Activated CD8-positive, alpha-beta memory T cell treated with anti-CD3 and anti-CD28 coated beads, Interleukin-2, amount 10 ng/mL, durations not matched to agents 7 days and 5 days (primary cell): ENCODE measurements around the gene MTA1. TPM values are rescaled to one million over a fixed set of nuclear protein-coding genes. Genes with fewer than 3 reads are reported as not detected.

Source experiments
- ATAC-seq: fragments of 150-1000 bp; cut with Tn5 transposase; one replicate; pipeline ENCODE4 v1.10.0; 2021; ENCODE audit warnings: moderate library complexity
- CTCF ChIA-PET: fragments of 350-600 bp; sonication (Branson Sonifier 250); formaldehyde crosslinking; loops from one replicate; lab custom pipeline; 2021; ENCODE audit warnings: antibody characterized with exemption; lab: Charles Lee
- DNase-seq: peaks from one replicate; pipeline ENCODE4 v3.0.0-alpha.2; 2020
- H3K27ac Mint-ChIP-seq: one replicate; pipeline ENCODE4 v1.8.0; 2021; ENCODE audit warnings: mild to moderate bottlenecking, mixed read lengths
- H3K27me3 Mint-ChIP-seq: one replicate; pipeline ENCODE4 v1.8.0; 2021; ENCODE audit warnings: mixed read lengths
- H3K36me3 Mint-ChIP-seq: one replicate; pipeline ENCODE4 v1.8.0; 2021; ENCODE audit warnings: mild to moderate bottlenecking, mixed read lengths
- H3K4me1 Mint-ChIP-seq: one replicate; pipeline ENCODE4 v1.8.0; 2021; ENCODE audit warnings: mixed read lengths
- H3K4me3 Mint-ChIP-seq: one replicate; pipeline ENCODE4 v1.8.0; 2021; ENCODE audit warnings: mild to moderate bottlenecking, moderate library complexity, mixed read lengths
- H3K9me3 Mint-ChIP-seq: one replicate; pipeline ENCODE4 v1.8.0; 2022; ENCODE audit warnings: low read depth, mixed read lengths
- total RNA-seq, 2 experiments: library from RNA; stranded (reverse); gene quantifications; one replicate each; pipeline ENCODE4 v1.2.3, GENCODE V29; 2021

Gene MTA1
- total RNA-seq, 2 experiments from 2014 or later: 134 to 141 TPM

DNA sequence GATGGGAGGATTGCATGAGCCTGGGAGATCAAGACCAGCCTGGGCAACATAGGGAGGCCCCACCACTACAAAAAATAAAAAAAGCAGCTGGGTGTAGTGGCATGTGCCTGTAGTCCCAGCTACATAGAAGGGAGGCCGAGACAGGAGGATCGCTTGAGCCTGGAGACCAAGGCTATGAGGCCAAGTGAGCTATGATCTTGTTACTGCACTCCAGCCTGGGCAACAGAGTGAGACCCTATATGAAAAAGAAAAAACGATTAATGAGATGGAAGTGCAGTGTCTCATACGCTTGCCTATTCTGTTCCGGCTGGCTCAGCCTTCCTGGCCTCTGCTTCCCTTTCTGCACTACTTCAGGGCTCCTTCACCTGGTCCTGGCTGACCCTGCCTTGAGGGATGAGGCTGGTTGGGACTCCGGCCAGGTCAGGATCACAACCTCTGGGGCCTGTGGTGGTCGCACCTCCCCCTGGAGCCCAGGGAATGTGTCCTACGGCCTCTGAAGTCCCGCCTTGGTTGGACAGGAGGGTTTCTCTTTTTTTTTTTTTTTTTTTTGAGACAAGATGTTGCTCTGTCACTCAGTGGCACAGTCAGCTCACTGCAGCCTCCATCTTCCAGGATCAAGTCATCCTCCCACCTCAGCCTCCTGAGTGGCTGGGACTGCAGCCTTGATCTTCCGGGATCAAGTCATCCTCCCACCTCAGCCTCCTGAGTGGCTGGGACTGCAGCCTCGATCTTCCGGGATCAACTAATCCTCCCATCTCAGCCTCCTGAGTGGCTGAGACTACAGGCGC lies 82.1 kb downstream of the MTA1 start:
- DNase-seq (no peak), ATAC-seq (no peak)
- peaks cover 3% of the 10 kb centered on the region for H3K27me3 Mint-ChIP-seq
- no peaks in the 10 kb centered on the region for H3K4me1 Mint-ChIP-seq
- CTCF ChIA-PET: interaction anchor here (0.6 to 1.6 kb wide), 3 partner anchors 12 to 74 kb away, joined by 3 to 5 read pairs (median 4); no protein-coding TSS in a partner anchor
- no peaks in the 10 kb centered on the region for H3K9me3 Mint-ChIP-seq
- no peak overlapping the region for H3K27ac Mint-ChIP-seq
- H3K4me3 Mint-ChIP-seq: no peak overlapping the region
- no peaks in the 10 kb centered on the region for H3K36me3 Mint-ChIP-seq

DNA sequence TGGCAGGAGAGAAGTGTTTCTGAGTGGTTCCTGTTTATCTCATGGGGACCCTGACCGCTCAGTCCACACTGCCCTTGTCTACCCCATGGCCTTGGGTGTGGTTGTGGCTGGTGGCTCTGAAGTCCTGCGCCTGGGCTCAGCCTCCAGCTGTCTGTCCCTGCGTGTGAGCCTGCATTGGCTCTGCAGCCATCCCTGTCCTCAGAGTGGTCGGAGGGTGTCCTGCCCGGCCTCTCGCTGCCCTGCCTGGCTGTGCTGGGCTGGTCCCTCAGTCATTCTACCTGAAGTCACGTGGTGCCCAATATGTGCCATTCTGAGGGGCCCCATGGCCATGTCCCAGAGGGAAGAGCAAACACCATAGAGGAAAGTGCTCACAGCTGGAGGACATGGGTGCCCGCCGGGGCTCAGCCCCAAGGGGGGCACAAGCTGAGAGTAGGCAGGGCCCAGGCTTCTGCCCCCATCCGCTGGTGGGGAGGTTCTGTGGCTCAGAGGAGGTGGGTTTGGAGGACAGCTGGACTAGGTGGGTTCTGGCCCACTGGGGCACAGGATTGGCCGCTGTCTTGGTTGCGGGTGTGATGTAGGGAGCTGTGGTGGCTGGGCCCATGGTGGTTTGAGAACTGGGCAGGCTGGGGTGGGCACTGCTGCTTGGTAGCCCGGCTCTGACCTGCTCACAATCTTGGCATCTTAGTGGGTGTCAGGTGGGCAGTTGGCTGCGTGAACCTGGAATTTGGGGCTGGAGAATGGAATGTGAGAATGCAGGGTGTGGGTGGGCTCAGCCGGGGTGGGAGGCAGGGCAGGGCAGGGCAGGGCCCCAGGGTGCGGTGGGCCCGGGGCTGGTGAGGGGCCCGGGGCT lies 83.0 kb downstream of the MTA1 start:
- H3K27ac Mint-ChIP-seq: no peak overlapping the region
- ATAC-seq (no peak), DNase-seq (no peak)
- no peaks in the 10 kb centered on the region for H3K4me1 Mint-ChIP-seq
- no peaks in the 10 kb centered on the region for H3K9me3 Mint-ChIP-seq
- no peaks in the 10 kb centered on the region for H3K36me3 Mint-ChIP-seq
- H3K27me3 Mint-ChIP-seq: peaks cover 5% of the 10 kb centered on the region
- CTCF ChIA-PET: interaction anchor here (0.8 to 1.6 kb wide), 2 partner anchors 34 to 55 kb away, joined by 3 read pairs; no protein-coding TSS in a partner anchor
- H3K4me3 Mint-ChIP-seq: no peak overlapping the region

DNA sequence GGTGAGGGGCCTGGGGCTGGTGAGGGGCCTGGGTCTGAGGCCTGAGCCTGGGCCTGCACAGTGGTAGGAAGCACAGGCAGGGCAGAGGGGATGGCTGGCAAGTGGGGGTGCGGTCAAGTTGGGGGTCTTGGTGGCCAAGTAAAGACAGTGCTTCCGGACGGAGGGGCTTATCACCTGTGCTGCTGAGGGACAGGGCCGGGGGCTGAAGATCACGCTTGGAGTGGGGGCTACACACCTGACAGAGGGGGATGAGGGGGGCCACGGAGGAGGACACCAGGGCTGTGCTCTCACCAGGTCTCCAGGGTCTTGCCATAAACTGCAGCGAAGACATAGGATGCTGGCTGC lies 83.6 kb downstream of the MTA1 start:
- Mint-ChIP-seq H3K27ac (no peak overlapping the region), H3K27me3 (peaks cover 10% of the 10 kb centered on the region), H3K4me1 (peaks cover 3% of the 10 kb centered on the region), H3K9me3 (no peaks in the 10 kb centered on the region), H3K4me3 (no peak overlapping the region), H3K36me3 (no peaks in the 10 kb centered on the region)
- ATAC-seq: no peak
- DNase-seq: no peak
- CTCF ChIA-PET: interaction anchor here (0.8 to 1.6 kb wide), 2 partner anchors 34 to 55 kb away, joined by 3 read pairs; no protein-coding TSS in a partner anchor

DNA sequence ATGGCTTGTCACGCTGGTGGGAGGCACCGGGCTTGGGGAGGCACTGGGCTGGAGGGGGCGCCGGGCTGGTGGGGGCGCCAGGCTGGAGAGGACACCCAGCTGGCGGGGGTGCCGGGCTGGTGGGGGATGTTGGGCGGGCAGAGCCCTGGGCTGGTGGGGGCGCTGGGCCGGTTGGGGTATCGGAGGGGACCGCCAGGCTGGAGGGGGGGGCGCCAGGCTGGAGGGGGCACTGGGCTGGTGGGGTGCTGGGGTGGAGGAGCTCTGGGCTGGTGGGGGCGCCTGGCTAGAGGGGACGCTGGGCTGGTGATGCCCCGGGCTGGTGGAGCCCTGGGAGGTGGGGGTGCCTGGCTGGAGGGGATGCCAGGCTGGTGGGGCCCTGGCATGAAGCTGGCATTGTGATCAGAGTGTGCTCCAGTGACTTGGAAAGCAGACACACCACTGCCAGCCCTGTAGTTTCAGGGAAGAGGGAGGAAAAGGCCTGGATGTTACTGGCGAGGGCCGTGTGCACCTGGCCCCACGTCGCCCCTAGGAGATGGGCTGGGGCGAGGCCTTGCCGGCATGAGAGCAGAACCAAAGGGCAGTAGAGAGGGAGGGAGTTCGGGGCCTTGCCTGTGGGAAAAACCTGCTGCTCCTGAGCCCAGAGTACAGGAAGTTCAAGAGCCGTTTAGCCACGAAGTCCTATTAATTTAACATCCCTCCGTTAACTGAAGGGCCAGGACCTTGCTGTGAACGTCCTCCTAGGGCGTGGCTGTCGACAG lies 84.5 kb downstream of the MTA1 start:
- DNase-seq: no peak
- H3K9me3 Mint-ChIP-seq: no peaks in the 10 kb centered on the region
- ATAC-seq: no peak
- H3K27me3 Mint-ChIP-seq: peaks cover 15% of the 10 kb centered on the region
- no peak overlapping the region for H3K27ac Mint-ChIP-seq
- peaks cover 3% of the 10 kb centered on the region for H3K4me1 Mint-ChIP-seq
- no peak overlapping the region for H3K4me3 Mint-ChIP-seq
- CTCF ChIA-PET: no interaction called here
- no peaks in the 10 kb centered on the region for H3K36me3 Mint-ChIP-seq

DNA sequence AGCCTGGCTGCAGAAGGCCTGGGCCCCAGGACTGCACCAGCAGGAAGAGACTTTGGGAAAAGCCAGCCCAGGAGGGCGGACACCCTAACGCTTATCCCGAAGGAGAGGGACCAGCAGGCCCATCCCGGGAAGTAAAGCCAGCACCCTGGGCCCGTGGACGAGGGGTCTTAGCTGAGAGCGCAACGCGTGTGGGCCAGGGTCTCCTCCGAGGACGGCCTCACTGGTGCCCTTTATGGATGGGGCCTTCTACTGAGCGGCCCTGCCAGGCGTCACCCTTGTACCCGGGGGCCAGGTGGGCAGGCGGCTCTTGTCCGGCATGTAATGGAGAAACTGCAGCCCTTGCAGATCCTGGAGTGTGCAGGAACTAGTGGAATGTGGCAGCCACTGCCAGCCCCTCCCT lies 85.5 kb downstream of the MTA1 start:
- DNase-seq (no peak), ATAC-seq (no peak)
- H3K9me3 Mint-ChIP-seq: no peaks in the 10 kb centered on the region
- no peak overlapping the region for H3K4me3 Mint-ChIP-seq
- peaks cover 15% of the 10 kb centered on the region for H3K27me3 Mint-ChIP-seq
- no peaks in the 10 kb centered on the region for H3K36me3 Mint-ChIP-seq
- H3K27ac Mint-ChIP-seq: no peak overlapping the region
- peaks cover 3% of the 10 kb centered on the region for H3K4me1 Mint-ChIP-seq
- CTCF ChIA-PET: interaction anchor here (0.8 to 1.0 kb wide), 2 partner anchors 23 to 24 kb away, joined by 3 read pairs; no protein-coding TSS in a partner anchor

DNA sequence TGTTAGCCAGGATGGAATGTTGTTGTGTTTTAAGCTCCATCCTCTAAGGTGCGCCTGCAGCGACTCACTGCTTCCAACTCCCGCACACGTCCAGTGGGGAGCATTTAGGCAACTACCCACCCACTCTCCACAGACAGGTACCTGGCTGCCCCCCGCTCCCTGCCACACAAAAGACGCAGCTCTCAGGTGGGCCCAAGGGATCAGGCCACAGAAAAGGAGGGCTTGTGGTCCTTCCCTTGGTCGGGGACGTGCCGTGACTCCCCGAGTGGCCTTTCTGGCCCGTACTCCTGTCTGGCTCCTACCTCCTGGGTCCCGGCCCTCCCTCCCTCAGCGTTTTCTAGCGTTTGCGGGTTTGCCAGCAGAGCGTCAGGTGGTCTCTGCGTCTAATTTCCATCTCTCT lies 87.6 kb downstream of the MTA1 start:
- CTCF ChIA-PET: interaction anchor here (0.7 to 1.1 kb wide), 2 partner anchors 18 to 21 kb away, joined by 3 to 4 read pairs; no protein-coding TSS in a partner anchor
- Mint-ChIP-seq H3K27me3 (peaks cover 27% of the 10 kb centered on the region), H3K4me3 (no peak overlapping the region), H3K4me1 (peaks cover 3% of the 10 kb centered on the region), H3K36me3 (no peaks in the 10 kb centered on the region), H3K9me3 (no peaks in the 10 kb centered on the region), H3K27ac (no peak overlapping the region)
- DNase-seq (no peak), ATAC-seq (no peak)

DNA sequence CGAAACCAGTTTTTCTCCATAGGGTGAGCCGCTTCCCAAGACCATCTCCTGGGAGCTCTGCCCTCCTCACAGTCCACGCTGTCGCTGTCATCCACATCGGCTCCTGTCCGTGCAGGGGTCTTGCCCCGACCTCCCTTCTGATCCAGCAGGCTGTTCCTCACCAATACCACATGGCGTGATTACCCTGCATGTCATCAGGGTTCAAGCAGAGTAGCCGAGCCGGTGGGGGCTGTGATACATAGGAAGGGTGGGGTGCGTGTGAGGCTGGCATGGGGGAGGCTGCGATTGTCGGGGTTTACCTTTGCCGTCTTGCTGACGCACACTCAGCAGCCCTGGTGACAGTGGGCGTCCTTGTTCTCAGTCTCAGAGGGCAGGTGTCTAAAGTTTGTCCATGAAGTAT lies 88.4 kb downstream of the MTA1 start:
- CTCF ChIA-PET: interaction anchor here (0.7 to 1.1 kb wide), 2 partner anchors 18 to 20 kb away, joined by 3 to 4 read pairs; no protein-coding TSS in a partner anchor
- DNase-seq (no peak), ATAC-seq (no peak)
- H3K9me3 Mint-ChIP-seq: no peaks in the 10 kb centered on the region
- no peak overlapping the region for H3K27ac Mint-ChIP-seq
- no peak overlapping the region for H3K4me3 Mint-ChIP-seq
- peaks cover 3% of the 10 kb centered on the region for H3K4me1 Mint-ChIP-seq
- H3K36me3 Mint-ChIP-seq: no peaks in the 10 kb centered on the region
- peaks cover 29% of the 10 kb centered on the region for H3K27me3 Mint-ChIP-seq

DNA sequence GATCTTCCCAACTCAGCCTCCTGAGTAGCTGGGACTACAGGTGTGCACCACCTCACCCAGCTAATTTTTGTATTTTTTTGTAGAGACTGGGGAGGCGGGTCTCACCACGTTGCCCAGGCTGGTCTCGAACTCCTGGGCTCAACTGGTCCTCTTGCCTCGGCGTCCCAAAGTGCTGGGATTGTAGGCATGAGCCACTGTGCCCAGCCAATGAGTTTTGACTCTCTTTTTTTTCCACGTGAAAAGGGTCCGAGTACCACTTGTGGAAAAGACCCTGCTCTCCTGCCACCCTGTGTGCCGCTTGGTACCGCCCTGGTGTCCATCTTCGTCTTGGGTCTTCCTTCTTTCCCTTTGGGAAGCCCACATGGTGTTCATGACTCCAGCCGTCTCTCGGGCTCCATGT lies 89.0 kb downstream of the MTA1 start:
- Mint-ChIP-seq H3K36me3 (no peaks in the 10 kb centered on the region), H3K27me3 (peaks cover 29% of the 10 kb centered on the region), H3K9me3 (no peaks in the 10 kb centered on the region), H3K4me1 (peaks cover 3% of the 10 kb centered on the region), H3K4me3 (no peak overlapping the region), H3K27ac (no peak overlapping the region)
- ATAC-seq (no peak), DNase-seq (no peak)
- CTCF ChIA-PET: no interaction called here

DNA sequence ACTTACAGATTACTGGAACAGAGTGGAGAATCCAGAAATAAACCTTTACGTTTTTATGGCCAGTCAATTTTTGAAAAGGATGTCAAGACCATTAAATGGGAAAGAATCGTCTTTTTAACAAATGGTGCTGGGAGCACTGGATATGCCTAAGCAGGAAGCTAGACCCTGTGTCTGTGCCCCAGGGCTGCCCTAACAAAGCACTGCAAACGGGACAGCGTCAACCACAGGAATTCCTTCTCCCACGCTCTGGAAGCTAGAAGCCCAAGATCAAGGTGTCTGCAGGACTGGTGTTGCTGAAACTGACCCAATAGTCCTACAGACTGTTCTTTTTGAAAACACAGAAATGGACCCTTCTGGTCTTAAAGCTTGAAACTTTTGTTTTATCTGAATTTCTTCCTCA lies 97.5 kb downstream of the MTA1 start:
- Mint-ChIP-seq H3K27me3 (peaks cover 50% of the 10 kb centered on the region), H3K36me3 (no peaks in the 10 kb centered on the region)
- CTCF ChIA-PET: no interaction called here

DNA sequence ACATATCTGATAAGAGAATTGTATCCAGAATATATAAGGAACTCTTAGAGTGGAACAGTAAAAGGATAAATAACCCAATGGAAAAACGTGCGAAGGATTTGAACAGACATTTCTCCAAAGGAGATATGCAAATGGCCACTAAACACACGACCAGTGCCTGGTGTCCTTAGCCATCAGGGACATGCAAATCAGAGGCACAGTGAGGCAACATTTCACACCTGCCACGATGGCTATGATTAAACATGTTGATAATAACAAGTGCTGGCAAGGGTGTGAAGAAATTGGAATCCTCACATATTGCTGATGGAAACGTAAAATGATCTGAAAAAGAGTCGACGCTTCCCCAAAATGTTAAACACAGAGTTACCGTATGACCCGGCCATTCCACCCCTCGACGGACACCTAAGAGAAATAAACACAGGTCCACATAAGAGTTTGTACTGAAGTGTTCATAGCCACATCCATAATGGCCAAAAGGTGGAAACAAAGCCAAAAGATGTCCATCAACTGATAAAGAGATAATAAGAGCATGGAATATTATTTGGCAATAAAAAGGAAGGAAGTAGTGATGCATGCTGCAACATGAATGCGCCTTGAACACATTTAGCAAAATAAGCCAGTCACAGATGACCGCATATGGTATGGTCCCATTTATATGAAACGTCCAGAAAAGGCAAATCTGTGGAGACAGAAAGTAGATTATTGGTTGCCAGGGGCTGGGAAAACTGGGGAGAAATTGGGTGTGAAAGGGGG lies 100.5 kb downstream of the MTA1 start:
- no peaks in the 10 kb centered on the region for H3K9me3 Mint-ChIP-seq
- DNase-seq (no peak), ATAC-seq (no peak)
- H3K4me1 Mint-ChIP-seq: no peaks in the 10 kb centered on the region
- peaks cover 56% of the 10 kb centered on the region for H3K27me3 Mint-ChIP-seq
- H3K36me3 Mint-ChIP-seq: no peaks in the 10 kb centered on the region
- no peak overlapping the region for H3K27ac Mint-ChIP-seq
- no peak overlapping the region for H3K4me3 Mint-ChIP-seq
- CTCF ChIA-PET: no interaction called here

More for the DNA sequence above, 97.5 kb downstream of the MTA1 start:
- DNase-seq (no peak), ATAC-seq (no peak)
- no peaks in the 10 kb centered on the region for H3K9me3 Mint-ChIP-seq
- H3K4me3 Mint-ChIP-seq: no peak overlapping the region
- H3K27ac Mint-ChIP-seq: no peak overlapping the region
- H3K4me1 Mint-ChIP-seq: no peaks in the 10 kb centered on the region
